ENCODE data around the gene ELK3. TPM values are rescaled to one million over a fixed set of nuclear protein-coding genes. Genes with fewer than 3 reads are reported as not detected.

ELK3 gene
- 46.3 and 64.7 TPM in 2 replicates for total RNA-seq

DNA sequence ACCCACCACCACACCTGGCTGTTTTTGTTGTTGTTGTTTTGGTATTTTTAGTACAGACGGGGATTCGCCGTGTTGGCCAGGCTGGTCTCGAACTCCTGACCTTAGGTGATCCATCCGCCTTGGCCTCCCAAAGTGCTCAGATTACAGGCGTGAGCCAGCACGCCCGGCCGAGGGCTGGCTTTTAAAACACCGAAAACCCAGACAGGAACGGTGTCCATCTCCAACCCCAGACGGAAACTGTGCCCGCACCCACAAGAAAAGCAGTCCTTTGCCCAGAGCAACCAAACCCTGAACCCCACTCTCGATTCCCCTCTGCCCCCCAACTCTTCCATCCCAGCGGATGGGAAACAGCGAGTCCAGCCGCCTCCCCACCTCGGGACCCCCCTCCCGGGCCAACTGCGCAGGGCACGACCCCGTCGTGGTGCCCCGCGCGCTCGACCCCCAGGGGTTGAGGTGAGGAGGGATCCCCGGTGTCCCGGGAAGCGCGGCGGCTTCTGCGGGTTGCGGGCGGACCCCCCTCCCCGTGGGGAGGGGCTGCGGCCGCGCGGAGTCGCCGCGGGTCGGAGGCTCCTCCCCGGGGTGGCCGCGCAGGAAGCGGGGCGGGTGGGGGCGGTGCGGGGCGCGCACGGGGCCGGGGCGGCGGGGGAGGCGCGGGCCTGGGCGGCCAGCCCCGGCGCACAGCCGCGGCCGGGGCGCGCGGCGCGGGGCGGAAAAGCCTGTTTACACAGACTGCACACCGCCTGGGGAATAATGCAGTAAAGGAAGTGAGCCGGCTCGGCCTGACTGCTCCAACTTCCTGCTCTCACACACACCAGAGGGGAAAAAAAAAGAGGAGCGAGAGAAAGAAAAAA is at the start of gene ELK3:
TSS of gene ELK3 (plus strand) at position 651 of the 851 bp plus-strand sequence.

Small RNA genes within 50 kb of the gene (small RNA-seq; reads per million reads assigned to genes)
- gene RNU4-24P = not detected

Other genes with a start within 250 kb of the ELK3 start
- gene HAL, start 198.0 kb upstream of the ELK3 start, total RNA-seq = not detected in 2 replicates
- 51.4 and 52.4 TPM in 2 replicates for gene LTA4H, start 158.8 kb upstream of the ELK3 start, total RNA-seq
- gene CDK17, start 206.1 kb downstream of the ELK3 start, total RNA-seq = 64.3 and 73.3 TPM in 2 replicates